COLO829 (cell line): Measurements from ENCODE around the gene APBA2.

Experiments
- DNase-seq: peaks from one replicate; pipeline ENCODE4 v3.0.0; 2012; ENCODE audit warnings: low spot score

APBA2 gene

DNA sequence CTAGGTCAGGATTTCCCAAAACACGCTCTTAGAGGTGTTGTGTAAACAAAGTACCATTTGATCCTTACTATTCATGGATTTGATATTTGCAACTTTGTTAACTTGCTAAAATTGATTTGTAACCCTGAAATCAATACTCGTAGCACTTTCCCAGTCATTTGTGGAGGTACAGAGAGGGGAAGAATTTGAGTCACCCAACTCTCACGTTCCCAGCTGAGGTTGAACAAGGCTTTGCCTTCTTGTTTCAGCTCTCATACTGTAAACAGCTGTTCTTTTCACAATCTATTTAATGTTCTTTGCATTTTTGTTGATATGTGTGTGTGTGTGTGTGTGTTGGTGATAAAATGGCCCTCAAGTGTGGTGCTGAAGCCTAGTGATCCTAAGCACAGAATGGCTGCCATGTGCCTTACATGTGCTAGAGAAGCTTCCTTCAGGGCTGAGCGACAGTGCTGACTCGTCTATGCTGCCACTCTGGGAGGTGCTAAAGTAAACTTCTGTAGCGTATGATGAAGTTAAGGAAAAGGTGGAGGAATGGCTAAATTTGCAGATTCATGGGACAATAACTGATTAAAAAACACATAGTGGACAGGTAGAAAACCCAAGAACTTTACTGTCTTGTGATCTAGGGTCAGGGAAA is 173.2 kb downstream of the APBA2 start:
- no peak for DNase-seq

DNA sequence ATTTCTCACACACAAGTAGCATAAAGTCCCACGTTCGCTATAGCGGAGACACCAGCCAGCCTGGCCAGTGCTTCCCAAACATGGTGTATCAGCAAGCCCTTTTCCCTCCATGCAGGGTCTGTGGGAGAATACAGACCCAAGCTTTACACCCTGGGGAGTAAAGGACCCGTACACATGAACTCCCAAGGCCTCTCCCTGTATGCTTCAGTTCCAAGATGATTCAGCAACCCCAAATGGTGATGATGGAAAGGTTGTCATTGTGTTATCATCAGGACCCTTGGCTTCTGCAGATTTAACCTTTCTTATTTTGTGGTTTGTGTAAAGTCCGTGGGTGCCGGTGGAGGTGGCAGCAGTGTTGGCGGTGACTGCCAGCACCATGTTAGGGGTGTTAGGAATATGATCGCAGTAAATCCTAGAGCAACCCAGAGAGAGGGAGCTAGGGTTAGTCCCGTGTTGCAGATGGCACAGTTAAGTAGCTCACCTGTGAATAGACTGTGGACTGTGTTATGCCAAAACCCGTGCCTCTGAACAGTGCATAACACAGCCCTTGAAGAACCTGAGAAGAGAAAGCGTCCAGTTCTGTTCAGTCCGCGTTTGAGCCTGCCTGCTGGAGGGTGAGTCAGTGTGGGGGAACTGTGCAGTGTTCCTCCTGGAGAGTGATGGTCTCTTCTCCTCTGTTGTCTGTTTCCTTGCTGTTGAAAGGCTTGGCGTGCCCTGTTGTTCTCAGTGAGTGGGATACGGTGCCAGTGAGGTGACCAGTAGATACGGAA is 174.3 kb downstream of the APBA2 start:
- DNase-seq: no peak

DNA sequence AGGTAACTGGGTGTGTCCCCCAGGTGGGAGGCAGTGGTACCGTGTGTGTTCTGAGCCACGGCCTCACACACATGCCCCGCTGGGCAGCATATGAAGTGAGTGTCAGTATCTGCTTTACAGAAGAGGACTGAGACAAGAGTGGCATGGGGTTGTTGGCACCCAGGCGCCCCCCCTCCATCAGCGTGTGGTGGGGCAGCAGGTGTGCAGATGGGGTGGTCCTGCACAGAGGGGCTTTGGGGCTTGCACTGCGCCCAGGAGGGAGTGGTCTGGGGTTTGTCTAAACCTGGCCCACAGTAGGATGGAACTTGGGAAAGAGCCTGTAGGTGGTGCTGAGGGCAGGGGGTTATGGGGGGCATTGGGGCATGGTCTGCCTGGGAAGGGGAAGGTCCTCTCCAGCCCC is 176.0 kb downstream of the APBA2 start:
- no peak for DNase-seq

DNA sequence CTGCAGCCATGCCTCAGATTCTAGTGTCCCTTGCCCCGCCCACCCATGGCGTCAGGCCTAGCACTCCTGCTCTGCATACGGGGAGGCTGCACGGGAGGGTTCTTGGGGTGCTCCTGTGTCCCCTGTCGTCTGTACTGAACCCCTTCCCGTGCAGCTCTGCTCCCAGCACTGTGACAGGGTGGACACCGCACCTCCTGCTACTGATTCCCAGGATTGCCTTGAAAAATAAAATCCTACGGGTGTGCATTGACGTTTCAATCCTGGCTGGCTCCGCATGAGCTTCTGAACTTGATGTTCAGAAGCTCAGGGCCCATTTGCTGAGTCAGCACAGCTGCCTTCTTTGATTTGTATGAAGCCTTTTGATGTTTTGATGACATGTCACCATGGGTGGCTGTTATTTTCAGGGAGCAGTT is 176.4 kb downstream of the APBA2 start:
- DNase-seq: no peak

DNA sequence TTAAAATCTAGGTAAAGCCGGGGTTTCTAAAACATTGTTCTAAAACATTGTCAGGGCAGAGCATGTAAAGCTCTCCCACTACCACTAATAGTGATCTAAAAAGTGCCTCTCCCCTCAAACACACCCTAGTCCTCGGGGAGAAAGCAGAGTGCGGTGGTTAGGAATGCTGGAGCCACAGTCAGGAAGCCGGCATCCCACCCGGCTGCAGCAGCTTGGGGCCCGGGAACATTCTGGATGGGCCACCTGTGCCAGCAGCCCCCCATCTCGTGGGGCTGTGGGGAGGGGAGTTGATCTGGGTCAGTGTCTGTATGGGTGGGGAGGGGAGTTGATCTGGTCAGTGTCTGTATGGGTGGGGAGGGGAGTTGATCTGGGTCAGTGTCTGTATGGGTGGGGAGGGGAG is 176.9 kb downstream of the APBA2 start:
- DNase-seq: no peak

DNA sequence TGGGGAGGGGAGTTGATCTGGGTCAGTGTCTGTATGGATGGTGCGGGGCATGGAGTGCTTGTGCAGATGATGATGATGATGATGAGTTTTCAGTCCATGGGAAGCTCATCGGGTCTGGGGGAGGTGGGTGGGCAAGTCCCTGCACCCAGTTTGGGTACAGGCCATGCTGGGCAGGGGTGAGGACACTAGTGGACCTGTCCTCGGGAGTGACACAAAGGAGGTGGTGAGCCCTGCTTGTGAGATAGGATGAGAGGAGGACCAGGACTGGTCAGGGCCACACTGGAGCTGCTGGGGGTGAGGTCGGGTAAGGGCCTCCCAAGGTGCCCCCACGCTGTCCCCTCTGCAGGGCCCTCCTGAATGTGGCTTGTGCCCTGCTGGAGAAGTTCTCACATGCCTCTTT is 177.9 kb downstream of the APBA2 start:
- DNase-seq: no peak

DNA sequence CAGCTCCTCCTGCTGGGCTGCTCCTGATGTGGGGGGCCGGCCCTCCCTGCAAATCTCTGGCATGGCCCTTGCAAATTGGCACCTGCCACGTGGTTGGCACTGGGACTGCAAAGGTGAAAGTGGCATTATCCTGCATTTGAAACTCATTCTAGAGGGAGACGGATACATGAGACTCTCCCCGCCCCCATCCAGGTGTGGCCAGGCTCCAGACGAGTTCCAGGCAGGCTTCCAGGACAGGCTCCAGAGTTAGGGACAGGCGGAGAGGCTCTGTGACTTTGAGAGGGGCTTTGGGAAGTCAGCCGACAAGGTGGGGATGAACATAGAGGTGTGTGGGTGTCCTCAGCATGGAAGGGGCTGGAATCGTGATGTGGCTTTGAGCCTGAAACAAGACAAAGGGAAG is 178.5 kb downstream of the APBA2 start:
- DNase-seq: no peak

DNA sequence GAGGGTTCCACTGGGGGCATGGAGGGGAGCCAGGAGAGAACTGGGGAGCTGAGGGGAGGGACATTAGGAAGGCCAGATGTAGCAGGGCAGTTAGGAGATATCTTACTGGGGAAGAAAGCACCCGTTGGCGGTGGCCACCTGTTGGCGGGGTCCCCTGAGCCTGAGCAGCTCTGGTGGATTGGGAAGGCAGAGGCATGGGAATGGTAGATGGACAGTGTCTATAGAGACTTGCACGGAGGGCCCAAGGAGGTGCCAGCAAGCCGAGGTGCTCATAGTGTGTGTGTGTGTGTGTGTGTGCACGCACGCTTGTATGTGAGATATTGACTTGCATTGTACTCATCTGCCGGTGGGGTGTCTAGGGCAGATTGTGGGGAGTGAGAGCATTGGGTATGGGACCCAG is 179.0 kb downstream of the APBA2 start:
- no peak for DNase-seq

DNA sequence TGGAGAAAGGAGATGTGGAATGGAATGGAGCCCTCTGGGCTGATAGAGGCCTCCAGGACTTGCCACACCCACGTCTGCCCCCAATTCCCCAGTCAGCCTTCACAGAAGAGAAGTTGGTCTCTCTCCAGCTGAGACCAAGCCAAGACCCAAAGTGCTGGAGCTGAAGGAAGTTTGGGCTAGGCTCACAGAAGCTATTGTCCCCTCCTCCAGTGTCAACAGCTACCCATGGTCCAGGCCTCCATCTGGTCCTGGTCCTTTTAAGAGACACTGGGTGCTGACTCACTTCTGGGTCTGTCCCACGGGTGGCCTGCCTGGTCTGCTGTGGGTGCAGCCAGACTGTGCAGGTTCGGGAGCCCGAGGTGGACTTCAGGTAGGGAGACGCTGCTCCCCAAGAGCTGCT is 179.8 kb downstream of the APBA2 start:
- DNase-seq: no peak

DNA sequence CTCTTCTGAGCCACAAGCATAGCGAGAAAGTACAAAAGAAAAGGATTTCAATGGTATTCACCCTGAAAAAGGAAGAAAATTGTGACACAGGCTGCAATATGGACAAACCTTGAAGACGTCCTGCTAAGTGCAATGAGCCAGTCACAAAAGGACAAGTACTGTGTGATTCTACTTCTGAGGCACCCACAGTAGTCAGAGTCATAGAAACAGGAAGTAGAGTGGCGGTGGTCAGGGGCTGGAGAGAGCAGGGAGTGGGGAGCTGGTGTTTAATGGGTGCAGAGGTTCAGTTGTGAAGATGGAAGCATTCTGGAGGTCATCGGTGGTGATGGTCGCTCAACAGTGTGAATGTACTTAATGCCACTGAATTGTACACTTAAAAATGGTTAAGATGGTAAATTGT is 180.5 kb downstream of the APBA2 start:
- no peak for DNase-seq

DNA sequence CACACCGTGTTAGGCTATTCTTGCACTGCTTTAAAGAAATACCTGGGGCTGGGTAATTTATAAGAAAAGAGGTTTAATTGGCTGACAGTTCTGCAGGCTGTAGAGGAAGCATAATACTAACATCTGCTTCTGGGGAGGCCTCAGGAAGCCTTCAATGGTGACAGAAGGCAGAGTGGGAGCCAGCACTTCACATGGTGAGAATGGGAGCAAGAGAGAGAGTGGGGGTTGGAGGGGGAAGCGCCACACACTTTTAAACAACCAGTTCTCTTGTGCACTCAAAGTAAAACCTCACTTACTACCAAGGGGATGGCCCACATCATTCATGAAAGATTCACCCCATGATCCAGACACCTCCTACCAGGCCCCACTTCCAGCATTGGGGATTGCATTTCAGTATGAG is 181.1 kb downstream of the APBA2 start:
- no peak for DNase-seq

DNA sequence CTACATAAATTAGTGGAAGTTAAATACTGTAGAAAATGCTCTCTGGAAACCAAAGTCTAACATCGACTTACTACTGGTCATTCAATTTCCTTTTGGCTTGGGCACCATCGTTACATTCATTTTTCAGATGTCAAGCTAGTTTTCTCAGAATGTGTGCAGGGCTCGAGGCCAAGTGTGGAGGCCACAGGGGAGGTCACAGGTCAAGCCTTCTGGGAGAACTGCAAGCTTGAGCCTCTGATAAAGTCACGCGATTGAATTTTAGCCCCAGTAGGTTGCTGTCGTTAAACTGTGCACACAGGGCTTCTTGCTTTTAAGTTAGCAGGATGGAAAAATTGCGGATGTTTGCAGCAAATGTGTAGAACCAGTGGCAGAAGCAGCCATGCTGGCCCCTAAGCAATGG is 182.2 kb downstream of the APBA2 start:
- no peak for DNase-seq

DNA sequence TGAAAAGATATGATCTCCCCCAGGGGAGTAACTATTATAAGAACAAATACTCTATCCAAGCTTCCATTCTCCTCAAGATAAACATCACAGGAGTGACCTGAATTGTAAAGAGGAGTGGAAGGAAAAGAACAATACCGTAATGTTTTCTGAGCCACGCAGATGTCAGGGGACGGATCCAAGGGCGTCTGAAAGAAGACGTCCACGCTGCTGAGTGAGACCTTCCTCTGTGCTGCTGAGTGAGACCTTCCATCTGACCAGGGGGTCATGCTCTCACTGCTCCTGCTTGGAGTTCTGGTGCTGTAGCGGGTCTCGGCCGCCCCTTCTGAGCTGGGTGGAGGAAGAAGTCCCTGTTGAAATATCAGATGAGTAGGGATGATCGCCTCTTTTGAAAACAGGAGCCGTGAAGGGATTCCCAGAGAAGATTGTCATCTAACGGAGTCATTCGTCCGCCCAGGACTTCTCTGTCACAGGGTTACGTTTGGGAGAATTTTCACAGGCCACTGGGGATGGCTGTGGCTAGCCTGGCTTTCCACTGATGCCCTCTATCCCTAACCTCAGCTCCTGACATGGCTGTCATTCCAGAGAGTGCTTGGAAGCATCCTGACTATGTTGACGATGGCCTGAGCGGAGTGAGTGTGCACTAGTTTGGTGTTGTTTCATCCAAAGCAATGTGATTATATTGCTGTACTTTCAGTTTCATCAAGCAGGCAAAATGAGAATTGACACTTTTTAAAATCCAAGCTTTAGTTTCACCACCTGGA is 184.9 kb downstream of the APBA2 start:
- DNase-seq: no peak

DNA sequence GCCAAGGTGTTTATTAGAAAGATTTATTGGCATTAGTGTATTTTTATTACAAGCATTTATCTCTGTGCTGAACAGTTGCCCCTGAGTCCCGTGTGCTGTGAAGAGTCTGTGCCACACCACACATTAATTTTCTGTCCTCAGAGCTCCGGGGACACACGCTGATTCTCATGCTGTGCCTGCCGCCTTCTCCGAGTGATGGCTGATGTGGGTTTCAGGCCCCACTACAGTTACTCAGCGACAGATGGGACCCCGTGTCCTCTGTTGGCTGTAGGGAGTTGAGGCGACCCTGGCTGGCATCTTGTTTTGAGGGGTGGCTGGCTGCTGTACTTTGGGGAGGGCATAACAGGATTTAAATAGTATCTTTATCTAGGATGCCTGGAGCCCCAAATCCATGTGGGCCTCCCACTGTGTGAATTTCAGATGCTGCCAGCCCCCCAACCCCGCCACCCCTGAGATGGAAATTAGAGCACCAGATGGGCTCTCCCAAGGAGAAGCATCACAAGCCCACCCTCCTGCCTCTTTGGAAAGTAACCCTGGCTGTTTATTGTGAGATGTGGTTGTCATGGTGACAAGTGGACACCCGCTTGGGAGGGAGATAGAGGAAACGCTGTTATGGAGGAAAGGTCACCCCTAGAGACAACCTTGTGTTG is 185.6 kb downstream of the APBA2 start:
- DNase-seq: no peak

DNA sequence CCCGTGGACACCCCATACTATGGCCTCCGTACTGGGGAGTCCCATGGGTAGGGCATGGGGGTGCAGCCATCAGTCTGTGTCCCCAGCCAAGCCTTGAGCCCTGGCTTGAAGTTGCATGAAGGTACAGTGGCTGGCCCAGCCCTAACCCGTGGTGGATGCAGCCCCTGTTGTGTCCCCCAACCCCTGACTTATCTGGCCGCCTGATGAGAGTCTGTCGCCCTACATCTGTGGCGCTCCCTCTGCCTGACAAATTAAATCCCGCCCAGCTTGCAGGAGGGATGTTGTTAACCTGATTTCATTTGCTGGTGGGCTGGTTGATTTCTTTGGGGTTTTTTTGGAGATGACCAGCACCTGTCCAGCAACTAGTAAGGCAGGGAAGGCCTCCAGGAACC is 186.1 kb downstream of the APBA2 start:
- no peak for DNase-seq

DNA sequence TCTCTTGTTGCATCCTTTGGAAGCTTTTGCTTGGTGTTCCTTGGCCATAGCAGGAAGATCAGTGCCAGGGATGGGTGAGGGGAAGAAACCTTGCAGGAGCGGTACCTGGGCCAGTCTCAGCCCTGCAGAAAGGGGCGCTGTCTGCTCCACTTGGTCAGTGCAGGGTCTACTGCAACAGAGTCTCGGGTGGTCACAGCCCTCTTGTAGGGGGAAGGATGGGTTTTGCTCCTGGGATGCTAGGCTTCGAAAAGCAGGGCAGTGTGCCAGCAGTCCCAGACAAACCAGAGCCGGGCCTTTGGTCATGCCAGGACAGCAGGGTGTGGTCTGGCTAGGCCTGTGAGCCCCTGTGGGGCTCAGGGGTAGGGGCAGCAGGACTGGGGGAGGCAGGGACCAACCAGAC is 186.7 kb downstream of the APBA2 start:
- DNase-seq: no peak

DNA sequence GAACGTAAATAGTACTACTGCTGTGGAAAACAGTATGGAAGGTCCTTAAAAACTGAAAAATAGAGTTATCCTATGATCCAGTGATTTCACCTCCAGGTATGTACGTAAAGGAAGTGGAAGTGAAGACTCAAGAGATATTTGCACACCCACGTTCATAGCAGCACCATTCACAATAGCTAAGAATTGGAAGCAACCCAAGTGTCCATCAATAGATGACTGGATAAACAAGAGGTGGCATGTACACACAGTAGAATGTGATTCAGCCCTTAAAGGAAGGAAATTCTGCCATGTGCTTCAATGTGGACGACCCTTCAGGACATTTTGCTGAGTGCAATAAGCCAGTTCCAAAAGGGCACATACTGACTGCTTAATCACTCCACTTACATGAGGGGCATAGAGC is 188.3 kb downstream of the APBA2 start:
- DNase-seq: no peak

DNA sequence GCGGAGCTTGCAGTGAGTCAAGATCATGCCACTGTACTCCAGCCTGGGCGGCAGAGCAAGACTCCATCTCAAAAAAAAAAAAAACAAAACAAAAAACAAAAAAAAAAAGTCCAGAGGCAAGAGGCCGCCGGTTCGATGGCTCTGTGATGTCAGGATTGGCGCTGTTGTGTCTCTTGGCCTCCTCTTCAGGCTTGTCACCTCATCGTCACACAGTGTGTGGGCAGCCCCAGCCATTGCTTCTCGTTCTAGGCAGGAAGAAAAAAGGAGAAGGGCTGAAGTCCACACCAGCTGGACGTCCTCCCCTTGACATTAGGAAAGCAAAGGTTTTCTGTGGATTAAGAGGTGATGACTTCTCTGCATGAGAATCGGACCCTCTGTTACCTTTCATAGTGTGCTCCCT is 192.8 kb downstream of the APBA2 start:
- DNase-seq: no peak

DNA sequence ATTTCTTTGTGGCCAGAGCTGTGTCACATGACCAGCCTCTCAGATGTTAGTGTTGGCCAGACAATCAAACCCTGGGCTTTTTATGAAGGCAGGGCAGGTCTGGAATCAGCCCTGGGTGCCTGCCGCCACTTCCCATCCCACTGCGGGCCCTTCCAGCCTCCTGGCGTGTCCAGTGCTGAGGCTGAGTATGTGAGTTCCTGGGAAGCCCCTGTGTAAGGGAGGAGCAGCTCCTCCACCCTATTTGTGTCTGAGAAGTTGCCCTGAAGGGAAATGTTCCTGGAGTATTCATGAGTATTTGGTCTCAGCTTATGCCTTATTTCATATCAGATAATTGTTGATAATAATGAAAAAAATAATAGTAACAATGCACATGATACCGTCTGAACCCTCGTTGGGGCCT is 193.7 kb downstream of the APBA2 start:
- no peak for DNase-seq

DNA sequence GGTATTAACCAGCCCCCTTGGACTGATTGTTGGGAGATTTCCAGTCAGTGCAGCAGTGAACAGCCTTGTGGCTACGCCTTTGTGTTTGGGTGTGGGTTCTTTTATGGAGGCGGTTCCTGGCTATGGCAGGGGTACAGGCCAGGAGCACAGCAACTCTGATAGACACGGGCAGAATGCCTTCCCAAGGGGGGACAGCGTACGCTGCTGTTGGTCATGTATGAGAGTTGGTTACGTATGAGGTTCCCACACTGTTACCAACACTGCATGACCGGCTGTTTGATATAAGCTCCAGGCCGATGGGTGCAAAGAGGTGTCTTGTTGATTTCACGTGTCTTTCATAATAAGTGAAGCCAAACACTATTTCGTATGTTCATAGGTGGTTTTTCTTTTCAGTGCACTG is 196.0 kb downstream of the APBA2 start:
- DNase-seq: no peak

DNA sequence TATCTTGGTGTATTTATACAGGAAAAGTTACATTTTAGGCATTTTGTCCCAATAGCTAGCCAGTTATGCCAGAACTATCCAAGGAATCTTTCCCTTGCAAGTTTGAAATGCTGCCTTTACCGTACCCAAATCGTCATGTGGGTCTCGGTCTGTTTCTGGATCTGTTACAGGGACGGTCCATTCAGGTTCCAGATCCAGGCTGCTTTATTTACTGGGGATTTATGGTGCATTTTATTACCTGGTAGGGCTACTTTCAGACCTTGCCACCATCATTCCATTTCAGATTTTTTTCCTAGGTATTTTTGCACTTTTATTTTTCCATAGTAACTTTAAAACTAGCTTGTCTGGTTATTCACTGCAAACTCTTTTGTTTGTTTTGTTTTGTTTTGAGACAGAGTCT is 197.4 kb downstream of the APBA2 start:
- DNase-seq: no peak

DNA sequence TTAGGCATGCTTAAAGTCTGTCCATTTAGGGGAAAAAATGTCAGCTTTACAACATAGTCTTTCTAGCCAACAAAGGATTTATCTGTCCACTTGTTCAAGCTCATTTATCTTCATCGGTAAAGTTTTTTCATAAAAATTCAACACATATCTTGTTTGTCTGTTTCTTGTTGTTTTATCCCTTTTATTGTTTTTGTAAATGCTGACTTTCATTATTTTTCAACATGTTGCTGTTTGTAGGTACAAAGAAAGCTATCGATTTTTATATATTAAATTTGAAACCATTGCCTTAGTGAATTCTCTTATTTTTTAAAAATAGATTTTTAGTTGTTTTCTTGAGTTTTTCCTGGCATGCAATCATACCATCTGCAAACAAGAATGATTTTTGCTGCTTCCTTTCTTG is 198.1 kb downstream of the APBA2 start:
- DNase-seq: no peak

DNA sequence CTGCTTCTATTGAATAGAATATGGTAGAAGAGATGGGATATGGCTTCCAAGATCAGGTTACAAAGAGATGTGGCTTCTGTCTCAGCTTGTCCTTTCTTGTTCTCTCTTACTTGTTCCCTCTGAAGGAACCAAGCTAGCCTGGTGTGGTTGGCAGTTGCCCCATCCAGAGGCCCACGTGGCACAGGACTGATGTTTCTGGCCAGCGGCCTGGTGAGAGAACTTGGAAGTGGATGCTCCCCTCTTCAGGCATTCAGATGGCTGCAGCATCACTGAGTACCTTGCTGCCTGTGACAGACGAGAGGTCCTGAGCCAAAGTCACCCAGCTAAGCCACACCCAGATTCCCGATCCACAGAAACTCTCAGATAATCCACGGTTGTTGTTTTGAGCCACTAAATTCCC is 200.2 kb downstream of the APBA2 start:
- DNase-seq: no peak
